WTC11 (cell line): ENCODE measurements around the gene SPIRE2. TPM values are rescaled to one million over a fixed set of nuclear protein-coding genes. Genes with fewer than 3 reads are reported as not detected.

Source experiments
- ATAC-seq: fragments of 200-7000 bp; cut with Tn5 transposase; 2 replicates; pipeline ENCODE4 v1.10.0; 2021; ENCODE audit warnings: mild to moderate bottlenecking, moderate library complexity
- CTCF ChIA-PET: fragments of 300-600 bp; sonication (Branson Sonifier 250); formaldehyde crosslinking; loops from one replicate; lab custom pipeline; 2021; ENCODE audit warnings: antibody characterized with exemption; lab: Charles Lee
- POLR2A ChIA-PET: fragments of 350-600 bp; sonication (Branson Sonifier 250); formaldehyde crosslinking; loops from one replicate; lab custom pipeline; 2021; ENCODE audit warnings: antibody characterized with exemption; lab: Charles Lee
- DNase-seq: peaks from one replicate; pipeline ENCODE4 v3.0.0; 2021; ENCODE audit warnings: low spot score
- H3K27ac Mint-ChIP-seq: 2 replicates; pipeline ENCODE4 v1.8.0; 2021; ENCODE audit warnings: mixed read lengths
- H3K27me3 Mint-ChIP-seq: 2 replicates; pipeline ENCODE4 v1.8.0; 2021; ENCODE audit warnings: low read depth, mild to moderate bottlenecking, moderate library complexity, mixed read lengths
- H3K36me3 Mint-ChIP-seq: 2 replicates; pipeline ENCODE4 v1.8.0; 2021; ENCODE audit warnings: mixed read lengths
- H3K4me1 Mint-ChIP-seq: 2 replicates; pipeline ENCODE4 v1.8.0; 2022; ENCODE audit warnings: mixed read lengths
- H3K4me3 Mint-ChIP-seq: 2 replicates; pipeline ENCODE4 v1.8.0; 2021; ENCODE audit warnings: mild to moderate bottlenecking, moderate library complexity, mixed read lengths
- H3K9me3 Mint-ChIP-seq: 2 replicates; pipeline ENCODE4 v1.8.0; 2021; ENCODE audit warnings: mixed read lengths
- ATF3 ChIP-seq: sonication (generic); formaldehyde crosslinking; conservative IDR thresholded peaks from 2 replicates; pipeline ENCODE4 v1.8.1; 2022; ENCODE audit warnings: mild to moderate bottlenecking, missing genetic modification reagents
- CREB1 ChIP-seq: sonication (generic); formaldehyde crosslinking; IDR thresholded peaks from 2 replicates; pipeline ENCODE4 v1.8.0; 2023; ENCODE audit warnings: mild to moderate bottlenecking, missing genetic modification reagents
- ELF4 ChIP-seq: sonication (generic); formaldehyde crosslinking; IDR thresholded peaks from 2 replicates; pipeline ENCODE4 v1.8.1; 2022; ENCODE audit warnings: low read depth, mild to moderate bottlenecking, moderate library complexity, missing genetic modification reagents
- FOXJ3 ChIP-seq: sonication (generic); formaldehyde crosslinking; IDR thresholded peaks from 2 replicates; pipeline ENCODE4 v1.9.0; 2021; ENCODE audit warnings: missing genetic modification reagents, mild to moderate bottlenecking, borderline replicate concordance
- HMGA2 ChIP-seq: fragments of 250-450 bp; sonication (Bioruptor Pico); IDR thresholded peaks from 2 replicates; pipeline ENCODE4 v1.4.0; 2021; ENCODE audit warnings: mild to moderate bottlenecking, moderate library complexity
- NFE2L1 ChIP-seq: sonication (generic); formaldehyde crosslinking; IDR thresholded peaks from 2 replicates; pipeline ENCODE4 v1.8.1; 2023; ENCODE audit warnings: missing genetic modification reagents
- NR1H2 ChIP-seq: sonication (generic); formaldehyde crosslinking; IDR thresholded peaks from 2 replicates; pipeline ENCODE4 v1.9.0; 2021; ENCODE audit warnings: mild to moderate bottlenecking, moderate library complexity, missing genetic modification reagents
- NR2C2 ChIP-seq: sonication (generic); formaldehyde crosslinking; IDR thresholded peaks from 2 replicates; pipeline ENCODE4 v1.8.0; 2022; ENCODE audit warnings: mild to moderate bottlenecking, missing genetic modification reagents
- NR3C1 ChIP-seq: sonication (generic); formaldehyde crosslinking; conservative IDR thresholded peaks from 2 replicates; pipeline ENCODE4 v1.8.1; 2023; ENCODE audit warnings: low read depth, mild to moderate bottlenecking, missing genetic modification reagents
- PRDM15 ChIP-seq: sonication (generic); formaldehyde crosslinking; IDR thresholded peaks from 2 replicates; pipeline ENCODE4 v1.8.0; 2022; ENCODE audit warnings: missing genetic modification reagents
- PRRX2 ChIP-seq: fragments of 250-450 bp; sonication (Bioruptor Pico); IDR thresholded peaks from 2 replicates; pipeline ENCODE4 v1.8.0; 2021; ENCODE audit warnings: mild to moderate bottlenecking
- TEAD4 ChIP-seq: sonication (generic); formaldehyde crosslinking; IDR thresholded peaks from 2 replicates; pipeline ENCODE4 v1.8.0; 2022; ENCODE audit warnings: mild to moderate bottlenecking, missing genetic modification reagents
- TP53 ChIP-seq: sonication (generic); formaldehyde crosslinking; IDR thresholded peaks from 2 replicates; pipeline ENCODE4 v1.8.1; 2023; ENCODE audit warnings: mild to moderate bottlenecking, missing genetic modification reagents
- ZMAT4 ChIP-seq: fragments of 250-450 bp; sonication (Bioruptor Pico); IDR thresholded peaks from 2 replicates; pipeline ENCODE4 v1.9.0; 2021; ENCODE audit warnings: mild to moderate bottlenecking
- ZNF219 ChIP-seq: sonication (generic); formaldehyde crosslinking; IDR thresholded peaks from 2 replicates; pipeline ENCODE4 v1.8.0; 2023; ENCODE audit warnings: missing genetic modification reagents, mild to moderate bottlenecking, borderline replicate concordance
- ZNF317 ChIP-seq: sonication (generic); formaldehyde crosslinking; IDR thresholded peaks from 2 replicates; pipeline ENCODE4 v1.8.1; 2023; ENCODE audit warnings: low read depth, mild to moderate bottlenecking, moderate library complexity, missing genetic modification reagents, borderline replicate concordance
- ZNF416 ChIP-seq: fragments of 250-450 bp; sonication (Bioruptor Pico); IDR thresholded peaks from 2 replicates; pipeline ENCODE4 v1.9.0; 2021; ENCODE audit warnings: mild to moderate bottlenecking, inconsistent platforms
- ZNF423 ChIP-seq: fragments of 250-450 bp; sonication (Bioruptor Pico); IDR thresholded peaks from 2 replicates; pipeline ENCODE4 v2.1.2; 2022; ENCODE audit warnings: mild to moderate bottlenecking, moderate library complexity
- ZNF671 ChIP-seq: fragments of 250-450 bp; sonication (Bioruptor Pico); IDR thresholded peaks from 2 replicates; pipeline ENCODE4 v1.8.0; 2021; ENCODE audit warnings: mild to moderate bottlenecking
- total RNA-seq: library from RNA; stranded (reverse); gene quantifications from 3 replicates; pipeline ENCODE4 v1.2.3, GENCODE V29; 2021
- TF ChIP-seq, protein P1 (sequence below): sonication (generic); formaldehyde crosslinking; IDR thresholded peaks from 2 replicates; pipeline ENCODE4 v1.8.1; 2022; ENCODE audit warnings: mild to moderate bottlenecking, missing genetic modification reagents, moderate library complexity, borderline replicate concordance
- TF ChIP-seq, protein P2 (sequence below): sonication (generic); formaldehyde crosslinking; IDR thresholded peaks from 2 replicates; pipeline ENCODE4 v1.8.0; 2022; ENCODE audit warnings: mild to moderate bottlenecking, missing genetic modification reagents
- TF ChIP-seq, protein P3 (sequence below): sonication (generic); formaldehyde crosslinking; IDR thresholded peaks from 2 replicates; pipeline ENCODE4 v1.8.1; 2022; ENCODE audit warnings: low read depth, missing genetic modification reagents, borderline replicate concordance
- TF ChIP-seq, protein P4 (sequence below): sonication (generic); formaldehyde crosslinking; IDR thresholded peaks from 2 replicates; pipeline ENCODE4 v1.8.0; 2022; ENCODE audit warnings: mild to moderate bottlenecking, missing genetic modification reagents

The SPIRE2 gene
- total RNA-seq, 1 experiment from 2014 or later: 19.7 TPM

GRCh38 chr16:89904606-89905510 lies 76.6 kb downstream of the SPIRE2 start:
- DNase-seq: no peak
- POLR2A ChIA-PET: no interaction called here
- H3K36me3 Mint-ChIP-seq: peaks cover 35% of the 10 kb centered on the region
- no peak for TF ChIP-seq ELF4
- TF ChIP-seq HMGA2 (CRISPR knock-in tag): no peak
- TF ChIP-seq CREB1 (CRISPR knock-in tag): no peak
- TF ChIP-seq ZNF671: no peak
- TF ChIP-seq ZMAT4: no peak
- TF ChIP-seq ZNF416 (CRISPR knock-in tag): no peak
- TF ChIP-seq, protein P1, sequence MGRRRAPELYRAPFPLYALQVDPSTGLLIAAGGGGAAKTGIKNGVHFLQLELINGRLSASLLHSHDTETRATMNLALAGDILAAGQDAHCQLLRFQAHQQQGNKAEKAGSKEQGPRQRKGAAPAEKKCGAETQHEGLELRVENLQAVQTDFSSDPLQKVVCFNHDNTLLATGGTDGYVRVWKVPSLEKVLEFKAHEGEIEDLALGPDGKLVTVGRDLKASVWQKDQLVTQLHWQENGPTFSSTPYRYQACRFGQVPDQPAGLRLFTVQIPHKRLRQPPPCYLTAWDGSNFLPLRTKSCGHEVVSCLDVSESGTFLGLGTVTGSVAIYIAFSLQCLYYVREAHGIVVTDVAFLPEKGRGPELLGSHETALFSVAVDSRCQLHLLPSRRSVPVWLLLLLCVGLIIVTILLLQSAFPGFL (CRISPR knock-in tag): no peak
- TF ChIP-seq TEAD4 (CRISPR knock-in tag): no peak
- TF ChIP-seq NFE2L1: no peak
- no peak for TF ChIP-seq PRDM15 (CRISPR knock-in tag)
- no peak for TF ChIP-seq TP53
- TF ChIP-seq PRRX2: no peak
- TF ChIP-seq ZNF317 (CRISPR knock-in tag): no peak
- no peak for TF ChIP-seq ATF3 (CRISPR knock-in tag)
- TF ChIP-seq, all 79 proteins: peak for 0
- no peaks in the 10 kb centered on the region for H3K27me3 Mint-ChIP-seq
- no peak overlapping the region for H3K4me3 Mint-ChIP-seq
- ATAC-seq: no peak
- no peaks in the 10 kb centered on the region for H3K4me1 Mint-ChIP-seq
- no peak overlapping the region for H3K27ac Mint-ChIP-seq
- CTCF ChIA-PET: no interaction called here
- 0 out of 2 replicates have a peak, but pooled peaks cover 8% of the 10 kb centered on the region for H3K9me3 Mint-ChIP-seq

- no peak overlapping the region for H3K4me3 Mint-ChIP-seq
- no peaks in the 10 kb centered on the region for H3K4me1 Mint-ChIP-seq
- peaks cover 27% of the 10 kb centered on the region for H3K36me3 Mint-ChIP-seq
- DNase-seq: no peak
- H3K27me3 Mint-ChIP-seq: no peaks in the 10 kb centered on the region
- H3K9me3 Mint-ChIP-seq: 0 out of 2 replicates have a peak, but pooled peaks cover 8% of the 10 kb centered on the region
- no peak overlapping the region for H3K27ac Mint-ChIP-seq
- no peak for ATAC-seq
- POLR2A ChIA-PET: no interaction called here
- CTCF ChIA-PET: no interaction called here
- no peak for TF ChIP-seq HMGA2 (CRISPR knock-in tag)
- TF ChIP-seq, protein P2, sequence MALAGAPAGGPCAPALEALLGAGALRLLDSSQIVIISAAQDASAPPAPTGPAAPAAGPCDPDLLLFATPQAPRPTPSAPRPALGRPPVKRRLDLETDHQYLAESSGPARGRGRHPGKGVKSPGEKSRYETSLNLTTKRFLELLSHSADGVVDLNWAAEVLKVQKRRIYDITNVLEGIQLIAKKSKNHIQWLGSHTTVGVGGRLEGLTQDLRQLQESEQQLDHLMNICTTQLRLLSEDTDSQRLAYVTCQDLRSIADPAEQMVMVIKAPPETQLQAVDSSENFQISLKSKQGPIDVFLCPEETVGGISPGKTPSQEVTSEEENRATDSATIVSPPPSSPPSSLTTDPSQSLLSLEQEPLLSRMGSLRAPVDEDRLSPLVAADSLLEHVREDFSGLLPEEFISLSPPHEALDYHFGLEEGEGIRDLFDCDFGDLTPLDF (CRISPR knock-in tag): no peak
- TF ChIP-seq, protein P3, sequence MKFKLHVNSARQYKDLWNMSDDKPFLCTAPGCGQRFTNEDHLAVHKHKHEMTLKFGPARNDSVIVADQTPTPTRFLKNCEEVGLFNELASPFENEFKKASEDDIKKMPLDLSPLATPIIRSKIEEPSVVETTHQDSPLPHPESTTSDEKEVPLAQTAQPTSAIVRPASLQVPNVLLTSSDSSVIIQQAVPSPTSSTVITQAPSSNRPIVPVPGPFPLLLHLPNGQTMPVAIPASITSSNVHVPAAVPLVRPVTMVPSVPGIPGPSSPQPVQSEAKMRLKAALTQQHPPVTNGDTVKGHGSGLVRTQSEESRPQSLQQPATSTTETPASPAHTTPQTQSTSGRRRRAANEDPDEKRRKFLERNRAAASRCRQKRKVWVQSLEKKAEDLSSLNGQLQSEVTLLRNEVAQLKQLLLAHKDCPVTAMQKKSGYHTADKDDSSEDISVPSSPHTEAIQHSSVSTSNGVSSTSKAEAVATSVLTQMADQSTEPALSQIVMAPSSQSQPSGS (CRISPR knock-in tag): no peak
- TF ChIP-seq ZNF219 (CRISPR knock-in tag): no peak
- TF ChIP-seq NR3C1 (CRISPR knock-in tag): no peak
- TF ChIP-seq ZNF423 (CRISPR knock-in tag): no peak
- TF ChIP-seq ELF4: no peak
- no peak for TF ChIP-seq FOXJ3 (CRISPR knock-in tag)
- TF ChIP-seq NR1H2: no peak
- TF ChIP-seq, protein P4, sequence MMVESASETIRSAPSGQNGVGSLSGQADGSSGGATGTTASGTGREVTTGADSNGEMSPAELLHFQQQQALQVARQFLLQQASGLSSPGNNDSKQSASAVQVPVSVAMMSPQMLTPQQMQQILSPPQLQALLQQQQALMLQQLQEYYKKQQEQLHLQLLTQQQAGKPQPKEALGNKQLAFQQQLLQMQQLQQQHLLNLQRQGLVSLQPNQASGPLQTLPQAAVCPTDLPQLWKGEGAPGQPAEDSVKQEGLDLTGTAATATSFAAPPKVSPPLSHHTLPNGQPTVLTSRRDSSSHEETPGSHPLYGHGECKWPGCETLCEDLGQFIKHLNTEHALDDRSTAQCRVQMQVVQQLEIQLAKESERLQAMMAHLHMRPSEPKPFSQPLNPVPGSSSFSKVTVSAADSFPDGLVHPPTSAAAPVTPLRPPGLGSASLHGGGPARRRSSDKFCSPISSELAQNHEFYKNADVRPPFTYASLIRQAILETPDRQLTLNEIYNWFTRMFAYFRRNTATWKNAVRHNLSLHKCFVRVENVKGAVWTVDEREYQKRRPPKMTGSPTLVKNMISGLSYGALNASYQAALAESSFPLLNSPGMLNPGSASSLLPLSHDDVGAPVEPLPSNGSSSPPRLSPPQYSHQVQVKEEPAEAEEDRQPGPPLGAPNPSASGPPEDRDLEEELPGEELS (CRISPR knock-in tag): no peak
- no peak for TF ChIP-seq NR2C2 (CRISPR knock-in tag)
Observed at GRCh38 chr16:89905511-89906139, 77.3 kb downstream of the SPIRE2 start.
